ENCODE results near the gene TRIO.

TRIO gene

DNA sequence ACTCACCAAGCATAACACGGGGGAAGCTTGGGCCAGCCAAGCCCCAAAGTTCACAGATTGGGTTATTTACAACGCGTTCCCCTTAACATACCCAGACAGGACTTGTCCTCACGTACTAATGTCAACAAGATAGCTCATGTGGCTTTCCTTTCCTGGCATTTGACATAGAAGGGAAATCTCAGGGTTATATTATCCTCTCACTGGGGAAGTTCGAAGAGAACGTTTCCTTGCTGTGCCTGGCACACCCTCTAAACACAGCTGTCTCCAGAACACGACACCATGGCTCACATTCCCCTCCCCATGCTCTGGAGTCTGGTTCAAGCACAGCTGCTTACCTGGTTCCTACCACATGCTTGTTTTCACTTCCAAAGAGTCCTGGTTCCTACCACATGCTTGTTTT, 391.6 kb downstream of the TRIO start (continued):
- TF ChIP-seq, protein P1, sequence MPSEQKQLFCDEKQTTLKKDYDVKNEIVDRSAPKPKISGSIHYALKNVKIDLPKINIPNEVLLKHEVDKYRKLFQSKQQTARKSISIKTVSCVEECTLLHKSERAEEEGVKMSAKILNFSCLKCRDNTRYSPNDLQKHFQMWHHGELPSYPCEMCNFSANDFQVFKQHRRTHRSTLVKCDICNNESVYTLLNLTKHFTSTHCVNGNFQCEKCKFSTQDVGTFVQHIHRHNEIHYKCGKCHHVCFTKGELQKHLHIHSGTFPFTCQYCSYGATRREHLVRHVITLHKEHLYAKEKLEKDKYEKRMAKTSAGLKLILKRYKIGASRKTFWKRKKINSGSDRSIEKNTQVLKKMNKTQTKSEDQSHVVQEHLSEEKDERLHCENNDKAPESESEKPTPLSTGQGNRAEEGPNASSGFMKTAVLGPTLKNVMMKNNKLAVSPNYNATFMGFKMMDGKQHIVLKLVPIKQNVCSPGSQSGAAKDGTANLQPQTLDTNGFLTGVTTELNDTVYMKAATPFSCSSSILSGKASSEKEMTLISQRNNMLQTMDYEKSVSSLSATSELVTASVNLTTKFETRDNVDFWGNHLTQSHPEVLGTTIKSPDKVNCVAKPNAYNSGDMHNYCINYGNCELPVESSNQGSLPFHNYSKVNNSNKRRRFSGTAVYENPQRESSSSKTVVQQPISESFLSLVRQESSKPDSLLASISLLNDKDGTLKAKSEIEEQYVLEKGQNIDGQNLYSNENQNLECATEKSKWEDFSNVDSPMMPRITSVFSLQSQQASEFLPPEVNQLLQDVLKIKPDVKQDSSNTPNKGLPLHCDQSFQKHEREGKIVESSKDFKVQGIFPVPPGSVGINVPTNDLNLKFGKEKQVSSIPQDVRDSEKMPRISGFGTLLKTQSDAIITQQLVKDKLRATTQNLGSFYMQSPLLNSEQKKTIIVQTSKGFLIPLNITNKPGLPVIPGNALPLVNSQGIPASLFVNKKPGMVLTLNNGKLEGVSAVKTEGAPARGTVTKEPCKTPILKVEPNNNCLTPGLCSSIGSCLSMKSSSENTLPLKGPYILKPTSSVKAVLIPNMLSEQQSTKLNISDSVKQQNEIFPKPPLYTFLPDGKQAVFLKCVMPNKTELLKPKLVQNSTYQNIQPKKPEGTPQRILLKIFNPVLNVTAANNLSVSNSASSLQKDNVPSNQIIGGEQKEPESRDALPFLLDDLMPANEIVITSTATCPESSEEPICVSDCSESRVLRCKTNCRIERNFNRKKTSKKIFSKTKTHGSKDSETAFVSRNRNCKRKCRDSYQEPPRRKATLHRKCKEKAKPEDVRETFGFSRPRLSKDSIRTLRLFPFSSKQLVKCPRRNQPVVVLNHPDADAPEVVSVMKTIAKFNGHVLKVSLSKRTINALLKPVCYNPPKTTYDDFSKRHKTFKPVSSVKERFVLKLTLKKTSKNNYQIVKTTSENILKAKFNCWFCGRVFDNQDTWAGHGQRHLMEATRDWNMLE (tag by site-specific recombination; conservative IDR thresholded peaks at IDR 0.05; ENCODE audit: low read depth) = no peak
- TF ChIP-seq MYNN (tag by site-specific recombination; IDR thresholded peaks at IDR 0.05; ENCODE audit: borderline replicate concordance) (no peak), ZNF747 (tag by site-specific recombination; IDR thresholded peaks at IDR 0.05) (no peak), KLF10 (tag by site-specific recombination; IDR thresholded peaks at IDR 0.05) (no peak), ZNF473 (tag by site-specific recombination; IDR thresholded peaks at IDR 0.05) (no peak)

DNA sequence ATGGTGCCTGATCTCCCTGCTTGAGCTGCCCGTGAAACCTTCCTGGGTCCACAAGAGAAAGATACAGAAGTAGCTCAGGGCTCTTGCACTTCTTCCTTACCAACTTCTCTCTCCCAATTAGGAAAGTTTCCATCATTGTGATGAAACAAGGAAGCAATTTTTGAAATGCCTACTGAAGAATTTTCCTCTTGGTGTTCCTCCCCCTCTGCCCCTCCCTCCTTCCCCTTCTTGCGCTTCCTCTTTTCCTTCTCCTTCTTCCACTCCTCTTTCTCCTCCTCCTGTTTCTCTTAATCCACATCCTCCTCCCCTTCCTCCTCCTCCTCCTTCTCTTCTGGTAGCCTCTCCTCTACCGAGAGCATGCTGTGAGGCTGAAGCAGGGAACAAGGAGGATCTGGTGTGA, 402.2 kb downstream of the TRIO start:
- Histone ChIP-seq H3K27ac (ENCODE audit: extremely low read depth, low read depth, low read length) (no peak overlapping the region), H3K4me3 (ENCODE audit: low read depth, low read length) (no peak overlapping the region), H3K9me3 (ENCODE audit: control insufficient read depth, insufficient read depth, low read depth, low read length) (no peaks in the 10 kb centered on the region; the same call in 1 of the 2 replicates), H3K36me3 (ENCODE audit: control insufficient read depth in 2 of 2, insufficient read depth in 1 of 2, low read length in 2 of 2) (no peaks in the 10 kb centered on the region), H3K4me1 (ENCODE audit: control insufficient read depth, insufficient read depth, low read length) (no peaks in the 10 kb centered on the region)
- ChIA-PET CTCF (no interaction called here), POLR2A (no interaction called here)
- TF ChIP-seq, protein P2, sequence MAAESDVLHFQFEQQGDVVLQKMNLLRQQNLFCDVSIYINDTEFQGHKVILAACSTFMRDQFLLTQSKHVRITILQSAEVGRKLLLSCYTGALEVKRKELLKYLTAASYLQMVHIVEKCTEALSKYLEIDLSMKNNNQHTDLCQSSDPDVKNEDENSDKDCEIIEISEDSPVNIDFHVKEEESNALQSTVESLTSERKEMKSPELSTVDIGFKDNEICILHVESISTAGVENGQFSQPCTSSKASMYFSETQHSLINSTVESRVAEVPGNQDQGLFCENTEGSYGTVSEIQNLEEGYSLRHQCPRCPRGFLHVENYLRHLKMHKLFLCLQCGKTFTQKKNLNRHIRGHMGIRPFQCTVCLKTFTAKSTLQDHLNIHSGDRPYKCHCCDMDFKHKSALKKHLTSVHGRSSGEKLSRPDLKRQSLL (tag by site-specific recombination; IDR thresholded peaks at IDR 0.05) = no peak
- no peak for TF ChIP-seq ZNF549 (tag by site-specific recombination; IDR thresholded peaks at IDR 0.05)
- TF ChIP-seq ZNF548 (tag by site-specific recombination; IDR thresholded peaks at IDR 0.05) = no peak
- TF ChIP-seq SP2 (tag by site-specific recombination; IDR thresholded peaks at IDR 0.05) = no peak
- no peak for TF ChIP-seq ZNF785 (tag by site-specific recombination; IDR thresholded peaks at IDR 0.05)
- TF ChIP-seq, protein P3, sequence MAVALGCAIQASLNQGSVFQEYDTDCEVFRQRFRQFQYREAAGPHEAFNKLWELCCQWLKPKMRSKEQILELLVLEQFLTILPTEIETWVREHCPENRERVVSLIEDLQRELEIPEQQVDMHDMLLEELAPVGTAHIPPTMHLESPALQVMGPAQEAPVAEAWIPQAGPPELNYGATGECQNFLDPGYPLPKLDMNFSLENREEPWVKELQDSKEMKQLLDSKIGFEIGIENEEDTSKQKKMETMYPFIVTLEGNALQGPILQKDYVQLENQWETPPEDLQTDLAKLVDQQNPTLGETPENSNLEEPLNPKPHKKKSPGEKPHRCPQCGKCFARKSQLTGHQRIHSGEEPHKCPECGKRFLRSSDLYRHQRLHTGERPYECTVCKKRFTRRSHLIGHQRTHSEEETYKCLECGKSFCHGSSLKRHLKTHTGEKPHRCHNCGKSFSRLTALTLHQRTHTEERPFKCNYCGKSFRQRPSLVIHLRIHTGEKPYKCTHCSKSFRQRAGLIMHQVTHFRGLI (tag by site-specific recombination; IDR thresholded peaks at IDR 0.05) = no peak
- TF ChIP-seq, protein P4, sequence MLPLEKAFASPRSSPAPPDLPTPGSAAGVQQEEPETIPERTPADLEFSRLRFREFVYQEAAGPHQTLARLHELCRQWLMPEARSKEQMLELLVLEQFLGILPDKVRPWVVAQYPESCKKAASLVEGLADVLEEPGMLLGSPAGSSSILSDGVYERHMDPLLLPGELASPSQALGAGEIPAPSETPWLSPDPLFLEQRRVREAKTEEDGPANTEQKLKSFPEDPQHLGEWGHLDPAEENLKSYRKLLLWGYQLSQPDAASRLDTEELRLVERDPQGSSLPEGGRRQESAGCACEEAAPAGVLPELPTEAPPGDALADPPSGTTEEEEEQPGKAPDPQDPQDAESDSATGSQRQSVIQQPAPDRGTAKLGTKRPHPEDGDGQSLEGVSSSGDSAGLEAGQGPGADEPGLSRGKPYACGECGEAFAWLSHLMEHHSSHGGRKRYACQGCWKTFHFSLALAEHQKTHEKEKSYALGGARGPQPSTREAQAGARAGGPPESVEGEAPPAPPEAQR (tag by site-specific recombination; IDR thresholded peaks at IDR 0.05) = no peak
- no peak for TF ChIP-seq ZSCAN30 (tag by site-specific recombination; IDR thresholded peaks at IDR 0.05)
- TF ChIP-seq, protein P5, sequence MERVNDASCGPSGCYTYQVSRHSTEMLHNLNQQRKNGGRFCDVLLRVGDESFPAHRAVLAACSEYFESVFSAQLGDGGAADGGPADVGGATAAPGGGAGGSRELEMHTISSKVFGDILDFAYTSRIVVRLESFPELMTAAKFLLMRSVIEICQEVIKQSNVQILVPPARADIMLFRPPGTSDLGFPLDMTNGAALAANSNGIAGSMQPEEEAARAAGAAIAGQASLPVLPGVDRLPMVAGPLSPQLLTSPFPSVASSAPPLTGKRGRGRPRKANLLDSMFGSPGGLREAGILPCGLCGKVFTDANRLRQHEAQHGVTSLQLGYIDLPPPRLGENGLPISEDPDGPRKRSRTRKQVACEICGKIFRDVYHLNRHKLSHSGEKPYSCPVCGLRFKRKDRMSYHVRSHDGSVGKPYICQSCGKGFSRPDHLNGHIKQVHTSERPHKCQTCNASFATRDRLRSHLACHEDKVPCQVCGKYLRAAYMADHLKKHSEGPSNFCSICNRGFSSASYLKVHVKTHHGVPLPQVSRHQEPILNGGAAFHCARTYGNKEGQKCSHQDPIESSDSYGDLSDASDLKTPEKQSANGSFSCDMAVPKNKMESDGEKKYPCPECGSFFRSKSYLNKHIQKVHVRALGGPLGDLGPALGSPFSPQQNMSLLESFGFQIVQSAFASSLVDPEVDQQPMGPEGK (tag by site-specific recombination; IDR thresholded peaks at IDR 0.05) = no peak
- TF ChIP-seq ZNF664 (tag by site-specific recombination; IDR thresholded peaks at IDR 0.05) = no peak
- TF ChIP-seq ZSCAN16 (tag by site-specific recombination; IDR thresholded peaks at IDR 0.05) = no peak
- no peak for TF ChIP-seq ZBTB1 (tag by site-specific recombination; IDR thresholded peaks at IDR 0.05)
- TF ChIP-seq ZNF248 (tag by site-specific recombination; IDR thresholded peaks at IDR 0.05) = no peak
- TF ChIP-seq ZNF530 (tag by site-specific recombination; IDR thresholded peaks at IDR 0.05; ENCODE audit: low read depth) = no peak
- TF ChIP-seq, protein P6, sequence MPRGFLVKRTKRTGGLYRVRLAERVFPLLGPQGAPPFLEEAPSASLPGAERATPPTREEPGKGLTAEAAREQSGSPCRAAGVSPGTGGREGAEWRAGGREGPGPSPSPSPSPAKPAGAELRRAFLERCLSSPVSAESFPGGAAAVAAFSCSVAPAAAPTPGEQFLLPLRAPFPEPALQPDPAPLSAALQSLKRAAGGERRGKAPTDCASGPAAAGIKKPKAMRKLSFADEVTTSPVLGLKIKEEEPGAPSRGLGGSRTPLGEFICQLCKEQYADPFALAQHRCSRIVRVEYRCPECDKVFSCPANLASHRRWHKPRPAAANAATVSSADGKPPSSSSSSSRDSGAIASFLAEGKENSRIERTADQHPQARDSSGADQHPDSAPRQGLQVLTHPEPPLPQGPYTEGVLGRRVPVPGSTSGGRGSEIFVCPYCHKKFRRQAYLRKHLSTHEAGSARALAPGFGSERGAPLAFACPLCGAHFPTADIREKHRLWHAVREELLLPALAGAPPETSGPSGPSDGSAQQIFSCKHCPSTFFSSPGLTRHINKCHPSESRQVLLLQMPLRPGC (tag by site-specific recombination; IDR thresholded peaks at IDR 0.05) = no peak
- TF ChIP-seq ZBTB17 (tag by site-specific recombination; IDR thresholded peaks at IDR 0.05) = no peak
- no peak for TF ChIP-seq ZNF391 (tag by site-specific recombination; IDR thresholded peaks at IDR 0.05; ENCODE audit: borderline replicate concordance, low read depth)
- no peak for TF ChIP-seq ZNF354C (tag by site-specific recombination; IDR thresholded peaks at IDR 0.05; ENCODE audit: borderline replicate concordance, low read depth)
